Endothelial cell of umbilical vein (primary cell): Measurements from ENCODE around the gene GEMIN7.

Source experiments
- FOS ChIP-seq: IDR thresholded peaks from 2 replicates; pipeline ENCODE4 v1.6.1; 2011; ENCODE audit warnings: mild to moderate bottlenecking, low read length, moderate library complexity, borderline replicate concordance; ENCODE audit not compliant: insufficient read depth
- GATA2 ChIP-seq: IDR thresholded peaks from 2 replicates; pipeline ENCODE4 v1.7.0; 2011; ENCODE audit warnings: low read depth, mild to moderate bottlenecking, moderate library complexity, mixed read lengths, low read length; ENCODE audit not compliant: insufficient read length, insufficient read depth
- JUN ChIP-seq: IDR thresholded peaks from 2 replicates; pipeline ENCODE4 v1.6.1; 2011; ENCODE audit warnings: borderline replicate concordance, low read depth; ENCODE audit not compliant: insufficient read length, insufficient read depth
- MYC ChIP-seq: IDR thresholded peaks from one replicate; pipeline ENCODE4 v1.6.1; 2011; ENCODE audit warnings: mild to moderate bottlenecking, low read depth, low read length
- POLR2A ChIP-seq: IDR thresholded peaks from 2 replicates; pipeline ENCODE4 v1.6.1; 2012; ENCODE audit warnings: low read depth, mild to moderate bottlenecking, control low read depth, low read length
- POLR2AphosphoS5 ChIP-seq: IDR thresholded peaks from 2 replicates; pipeline ENCODE4 v1.6.1; 2012; ENCODE audit warnings: low read depth, mild to moderate bottlenecking, control low read depth, low read length, moderate library complexity; ENCODE audit not compliant: insufficient read depth
- TF ChIP-seq, protein P1 (sequence below), 2 donors: IDR thresholded peaks; 1 replicate in 1 of 2; 2 replicates in 1 of 2; pipeline ENCODE4 v1.5.1; 2011; ENCODE audit warnings: low read length in 2 of 2, mild to moderate bottlenecking in 2 of 2, moderate library complexity in 2 of 2, control low read depth in 1 of 2, inconsistent platforms in 1 of 2, low read depth in 1 of 2; ENCODE audit not compliant: insufficient read depth in 1 of 2; ENCODE audit errors: extremely low read depth in 1 of 2
- TF ChIP-seq, protein P2 (sequence below): IDR thresholded peaks from 2 replicates; pipeline ENCODE4 v1.6.1; 2011; ENCODE audit not compliant: insufficient read depth, insufficient read length

DNA sequence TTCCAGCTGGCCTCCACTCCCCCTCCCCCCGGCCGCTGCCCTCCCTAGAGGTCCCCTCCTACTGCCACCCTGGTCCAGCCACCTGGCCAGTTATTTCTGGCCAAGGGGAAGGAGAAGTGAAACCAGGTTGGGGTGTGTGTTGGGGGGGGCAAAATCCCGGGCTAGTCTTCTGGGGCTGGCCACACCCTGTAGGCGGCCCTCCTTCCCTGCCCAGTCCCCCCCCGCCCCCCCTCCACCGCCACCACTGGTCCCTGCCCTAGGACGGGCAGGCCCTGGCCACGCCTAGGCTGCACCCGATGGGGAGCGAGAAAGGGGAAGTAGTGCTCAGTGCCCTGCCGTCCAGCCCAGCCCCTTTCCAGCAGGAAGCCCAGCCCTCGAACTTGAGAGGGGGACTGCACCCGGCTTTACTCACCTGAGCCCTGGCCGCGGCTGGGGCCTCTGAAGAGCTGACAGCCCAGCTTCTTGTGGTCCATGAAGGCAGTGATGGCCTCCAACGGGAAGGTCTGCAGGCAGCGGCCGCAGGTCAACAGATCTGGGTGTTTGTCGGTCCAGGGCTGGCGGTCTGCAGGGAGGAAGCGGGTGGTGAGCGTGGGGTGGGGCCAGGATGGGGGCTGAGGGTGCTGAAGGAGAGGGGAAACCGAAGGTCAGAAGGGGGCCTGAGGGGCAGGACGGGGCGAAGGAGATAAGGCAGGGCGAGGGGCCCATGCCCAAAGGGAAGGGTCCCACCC lies 3.6 kb upstream of the GEMIN7 start:
- TF ChIP-seq, protein P1, sequence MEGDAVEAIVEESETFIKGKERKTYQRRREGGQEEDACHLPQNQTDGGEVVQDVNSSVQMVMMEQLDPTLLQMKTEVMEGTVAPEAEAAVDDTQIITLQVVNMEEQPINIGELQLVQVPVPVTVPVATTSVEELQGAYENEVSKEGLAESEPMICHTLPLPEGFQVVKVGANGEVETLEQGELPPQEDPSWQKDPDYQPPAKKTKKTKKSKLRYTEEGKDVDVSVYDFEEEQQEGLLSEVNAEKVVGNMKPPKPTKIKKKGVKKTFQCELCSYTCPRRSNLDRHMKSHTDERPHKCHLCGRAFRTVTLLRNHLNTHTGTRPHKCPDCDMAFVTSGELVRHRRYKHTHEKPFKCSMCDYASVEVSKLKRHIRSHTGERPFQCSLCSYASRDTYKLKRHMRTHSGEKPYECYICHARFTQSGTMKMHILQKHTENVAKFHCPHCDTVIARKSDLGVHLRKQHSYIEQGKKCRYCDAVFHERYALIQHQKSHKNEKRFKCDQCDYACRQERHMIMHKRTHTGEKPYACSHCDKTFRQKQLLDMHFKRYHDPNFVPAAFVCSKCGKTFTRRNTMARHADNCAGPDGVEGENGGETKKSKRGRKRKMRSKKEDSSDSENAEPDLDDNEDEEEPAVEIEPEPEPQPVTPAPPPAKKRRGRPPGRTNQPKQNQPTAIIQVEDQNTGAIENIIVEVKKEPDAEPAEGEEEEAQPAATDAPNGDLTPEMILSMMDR (IDR thresholded peaks at IDR 0.05; ENCODE audit: extremely low read depth in 1 of 2, insufficient read depth in 1 of 2, low read depth in 1 of 2, low read length in 2 of 2), result no peak
- TF ChIP-seq POLR2A, result no peak
- no peak for TF ChIP-seq MYC
- TF ChIP-seq POLR2AphosphoS5, result no peak
- TF ChIP-seq, protein P2, sequence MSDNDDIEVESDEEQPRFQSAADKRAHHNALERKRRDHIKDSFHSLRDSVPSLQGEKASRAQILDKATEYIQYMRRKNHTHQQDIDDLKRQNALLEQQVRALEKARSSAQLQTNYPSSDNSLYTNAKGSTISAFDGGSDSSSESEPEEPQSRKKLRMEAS, result no peak
- no peak for TF ChIP-seq FOS
- no peak for TF ChIP-seq JUN
- no peak for TF ChIP-seq GATA2
